Measurements from ENCODE around the gene IGF2. TPM values are rescaled to one million over a fixed set of nuclear protein-coding genes. Genes with fewer than 3 reads are reported as not detected.

The IGF2 gene
- total RNA-seq, 2 donors from 2014 or later: 94.3 to 114 TPM

DNA sequence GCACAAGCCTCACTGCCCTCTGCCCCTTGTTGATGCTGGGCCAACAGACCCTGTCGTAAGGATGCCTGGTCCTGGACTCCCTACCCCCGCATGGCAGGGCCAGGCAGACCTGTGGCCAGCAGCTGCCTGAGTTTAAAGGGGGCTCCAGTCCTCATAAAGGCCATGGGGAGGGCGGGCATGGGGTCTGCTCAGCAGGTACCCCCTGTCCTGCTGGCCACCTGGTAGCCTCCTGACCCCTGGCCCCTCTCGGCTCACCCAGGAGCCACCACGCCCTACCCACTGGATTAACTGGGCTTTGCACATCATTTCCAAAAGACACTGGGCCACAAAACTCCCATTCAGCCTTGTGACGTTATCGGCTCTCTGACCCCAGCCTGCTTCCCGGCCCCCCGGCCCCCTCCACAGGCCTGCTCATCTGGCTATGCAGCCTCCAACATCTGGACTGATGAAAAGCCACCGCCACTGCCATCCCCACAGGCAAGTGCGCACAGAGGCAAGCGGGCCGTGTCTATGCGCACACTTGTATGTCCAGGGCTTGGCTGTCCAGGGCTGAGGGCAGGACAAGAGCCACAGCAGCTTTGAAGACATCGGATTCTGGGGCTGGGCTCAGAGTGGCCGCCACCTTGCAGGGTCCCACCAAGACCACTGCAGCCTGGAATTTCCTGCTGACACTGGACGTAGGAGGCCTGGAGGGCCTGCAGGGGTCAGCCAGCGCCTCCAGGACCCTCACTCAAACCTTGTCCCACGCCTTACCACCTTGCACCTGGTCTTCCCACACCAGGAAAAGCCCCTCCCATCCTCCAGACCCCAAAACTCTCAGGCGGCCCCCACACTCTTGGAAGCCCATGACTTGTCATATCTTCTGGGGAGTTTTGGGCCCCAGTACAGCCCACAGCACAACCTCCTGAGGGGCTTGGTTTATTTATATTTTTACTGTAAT is 48.7 kb downstream of the IGF2 start:
- DNase-seq: no peak
- intact Hi-C loops (cut with DNase I): no loop called here
- no peak for ATAC-seq

DNA sequence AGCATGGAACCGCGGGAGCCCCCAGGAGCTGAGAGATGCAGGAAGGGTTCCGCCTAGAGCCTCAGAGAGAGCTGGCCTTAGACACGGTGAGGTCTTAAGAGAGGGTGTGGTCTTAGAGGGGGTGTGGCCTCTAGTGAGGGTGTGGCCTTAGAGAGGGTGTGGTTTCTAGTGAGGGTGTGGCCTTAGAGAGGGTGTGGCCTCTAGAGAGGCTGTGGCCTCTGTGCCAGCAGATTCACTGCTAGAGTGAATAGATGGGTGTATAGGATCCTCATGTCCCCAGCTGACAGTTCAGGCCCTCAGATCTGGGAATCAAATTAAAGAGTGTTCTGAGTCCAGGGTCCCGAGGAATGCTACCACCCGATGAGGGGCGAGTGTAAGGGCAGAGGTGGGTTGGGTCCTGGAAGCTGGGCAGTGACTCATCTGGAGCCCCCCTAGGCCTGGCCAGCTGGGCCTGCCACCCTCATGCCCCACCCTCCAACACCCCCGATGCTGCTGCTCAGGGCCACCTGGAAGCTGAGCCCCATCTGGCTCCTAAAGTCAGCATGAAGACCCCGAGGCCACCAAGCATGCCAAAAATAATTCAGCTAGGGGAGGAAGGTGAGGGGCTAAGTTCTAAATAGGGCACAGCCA is 49.5 kb downstream of the IGF2 start:
- ATAC-seq (no peak), DNase-seq (no peak)
- intact Hi-C loops (cut with DNase I): no loop called here

DNA sequence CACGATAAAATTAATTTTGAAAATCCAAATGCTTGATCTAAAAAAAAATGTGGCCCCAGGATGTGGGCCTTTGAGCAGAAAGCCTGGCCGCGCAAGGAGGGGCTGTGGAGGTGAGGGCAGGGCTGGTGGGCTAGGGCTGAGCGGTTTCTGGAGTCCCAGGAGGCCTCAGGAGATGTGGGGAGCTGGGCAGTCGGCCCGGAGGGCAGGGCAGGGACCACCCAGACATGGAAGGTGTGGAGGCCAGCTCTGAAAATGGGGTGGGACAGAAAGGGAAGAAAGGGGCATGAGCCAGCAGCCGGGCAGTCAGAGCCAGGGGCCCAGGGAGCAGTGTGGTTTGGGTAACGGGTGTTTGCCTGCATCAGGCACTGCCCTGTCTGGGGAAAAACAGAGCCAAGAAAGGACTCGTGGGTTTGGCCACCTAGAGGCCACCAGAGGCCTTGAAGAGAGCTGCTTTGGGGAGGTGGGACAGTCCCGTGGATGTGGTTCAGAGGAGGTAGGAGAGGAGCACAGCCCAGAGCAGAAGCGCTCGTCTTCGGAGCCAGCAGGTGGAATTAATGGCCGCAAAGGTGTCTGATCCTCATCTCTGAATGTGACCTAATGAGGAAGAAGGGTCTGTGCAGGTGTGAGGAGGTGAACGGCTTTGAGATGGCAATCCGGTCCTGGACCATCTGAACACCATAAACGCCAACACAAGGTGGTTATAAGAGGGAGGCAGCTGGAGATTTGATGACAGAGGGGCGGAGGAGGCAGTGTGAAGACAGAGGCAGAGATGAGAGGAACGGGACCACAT is 50.2 kb downstream of the IGF2 start:
- ATAC-seq (no peak), DNase-seq (no peak)

DNA sequence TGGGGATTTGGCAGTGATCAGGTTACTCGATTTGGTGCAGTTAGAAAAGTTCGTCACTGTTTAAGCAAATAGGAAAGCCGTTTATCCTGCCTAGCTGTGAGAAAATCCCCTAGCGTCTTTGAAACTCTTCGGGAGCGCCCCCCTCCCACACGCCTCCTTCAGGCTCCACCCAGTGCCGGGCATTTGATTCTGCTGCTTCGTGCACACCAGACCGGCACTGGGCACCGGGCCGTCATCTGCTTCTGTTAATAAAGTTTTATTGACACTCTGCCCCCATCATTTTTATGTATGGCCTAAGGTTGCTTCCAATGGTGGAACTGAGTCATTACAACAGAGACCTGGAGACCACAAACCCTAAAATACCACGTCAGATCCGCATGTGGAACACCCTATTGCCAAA is 50.9 kb downstream of the IGF2 start:
- DNase-seq (no peak), ATAC-seq (no peak)
- intact Hi-C loops (cut with DNase I): no loop called here

More for the DNA sequence above, 50.2 kb downstream of the IGF2 start:
- intact Hi-C loops (cut with DNase I): no loop called here

DNA sequence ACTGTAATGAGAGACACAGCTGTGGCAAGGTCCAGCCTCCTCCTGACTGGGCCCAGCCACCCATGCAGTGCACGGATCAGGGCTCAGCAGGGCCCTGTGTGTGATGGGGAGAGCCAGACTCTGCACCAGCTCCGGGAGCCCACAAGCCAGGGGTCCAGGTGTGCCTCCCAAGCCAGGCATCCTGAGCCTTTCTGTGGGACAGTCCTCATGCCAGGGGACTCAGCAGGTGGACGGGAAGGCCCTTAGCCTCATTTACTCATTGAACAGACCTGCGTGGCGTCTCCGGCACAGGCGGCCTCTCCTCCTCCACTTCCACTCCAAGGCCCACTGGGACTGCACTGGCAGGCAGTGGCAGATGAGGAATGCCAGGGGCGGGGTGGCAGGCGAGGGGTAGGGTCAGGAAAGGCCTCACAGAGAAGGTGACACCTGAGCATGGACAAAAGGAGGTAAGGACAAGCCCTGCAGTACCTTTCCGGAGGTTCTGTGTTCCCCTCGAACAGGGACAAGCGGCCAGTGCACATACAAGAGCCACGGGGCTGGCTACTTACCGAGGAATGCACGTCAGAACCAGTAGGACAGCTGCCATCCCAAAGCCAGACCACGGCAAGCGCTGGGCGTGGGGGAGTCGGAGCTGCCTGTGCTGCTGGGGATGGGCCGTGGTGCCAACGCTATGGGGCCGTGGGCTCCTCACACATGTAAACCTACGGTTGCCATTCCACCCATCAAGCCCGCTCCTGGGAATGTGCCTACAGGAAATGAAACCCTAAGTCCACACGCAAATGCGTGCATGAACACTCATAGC is 52.7 kb downstream of the IGF2 start:
- DNase-seq (no peak), ATAC-seq (no peak)
- intact Hi-C loops (cut with DNase I): no loop called here

DNA sequence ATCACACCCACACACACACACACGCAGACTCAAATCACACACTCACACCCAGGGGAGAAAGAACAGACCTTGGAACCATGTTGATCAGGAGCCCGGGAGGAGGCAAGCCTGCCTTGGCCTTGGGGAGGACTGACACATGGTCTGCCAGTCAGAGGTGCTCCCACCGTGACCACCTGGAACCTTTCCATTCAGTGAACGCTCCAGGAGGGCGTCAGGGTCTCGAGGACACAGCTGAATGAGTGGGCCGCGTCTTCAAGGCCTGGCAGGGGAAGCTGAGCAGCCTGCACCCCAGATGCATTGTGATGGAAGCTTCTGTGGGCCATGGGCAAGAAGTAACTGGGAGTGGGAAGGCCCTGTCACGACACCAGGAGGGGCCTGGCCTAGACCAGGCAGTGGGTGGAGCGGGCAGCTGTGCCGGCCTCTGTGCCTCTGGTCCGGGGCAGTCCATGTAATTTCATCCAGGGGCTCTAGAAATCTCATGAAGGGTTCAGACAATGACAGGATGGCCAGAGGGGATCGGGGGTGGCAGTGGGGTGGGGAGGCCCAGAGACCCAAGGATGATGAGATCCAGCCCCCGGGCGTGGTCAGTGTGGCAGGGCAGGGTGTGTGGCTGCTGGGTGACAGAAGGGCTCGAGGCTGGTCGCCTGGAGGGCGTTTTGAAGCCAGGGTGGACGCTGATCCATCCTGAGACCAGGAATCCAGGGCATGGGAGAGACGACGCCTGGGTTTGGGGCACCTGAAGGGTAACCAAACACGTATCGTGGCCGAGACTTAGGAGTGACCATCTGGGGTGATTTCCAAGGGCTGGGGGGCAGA is 53.7 kb downstream of the IGF2 start:
- DNase-seq (peak; percentile 10), ATAC-seq (no peak)
- intact Hi-C loops (cut with DNase I): no loop called here

DNA sequence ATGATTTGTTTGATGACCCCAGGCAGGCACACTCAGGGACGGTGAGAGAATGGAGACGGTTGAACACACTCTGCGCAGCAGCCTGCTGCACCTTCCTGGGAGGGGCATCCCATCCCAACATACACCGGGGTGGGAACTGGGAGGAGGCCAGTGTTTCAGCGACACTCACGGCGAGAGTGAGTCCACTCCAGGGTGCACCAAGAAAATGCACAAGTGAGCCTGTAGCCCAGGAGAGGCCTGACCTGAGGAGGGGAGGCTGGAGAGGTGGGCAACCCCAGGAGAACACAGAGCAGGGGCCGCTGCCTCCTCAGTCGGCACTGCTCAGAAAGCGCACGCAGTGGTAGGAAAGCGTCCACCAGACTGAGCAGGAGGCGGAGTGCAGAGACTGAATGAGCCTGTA is 54.5 kb downstream of the IGF2 start:
- intact Hi-C loops (cut with DNase I): no loop called here
- ATAC-seq (no peak), DNase-seq (no peak)

Small RNAs within 50 kb of the gene (microRNA-seq; reads per million reads assigned to microRNA genes)
- gene MIR4686: 0 reads per million in 2 donors
- gene MIR483: 66.5 to 91.2 reads per million in 2 donors

Other genes with a start within 250 kb of the IGF2 start
- under 1 TPM; 0.10 to 0.50 TPM for gene PRR33, start 247.5 kb downstream of the IGF2 start, total RNA-seq
- gene TNNT3, start 219.7 kb downstream of the IGF2 start, total RNA-seq: 10 to 100 TPM; 11.7 to 28.5 TPM
- 10 to 100 TPM; 42.8 to 77.1 TPM for gene MRPL23, start 192.1 kb downstream of the IGF2 start, total RNA-seq
- 100 to 1,000 TPM; 390 to 610 TPM for gene H19, start 141.5 kb downstream of the IGF2 start, total RNA-seq
- gene INS, start 21.8 kb upstream of the IGF2 start, total RNA-seq: not detected
- not detected for gene TH, start 32.4 kb upstream of the IGF2 start, total RNA-seq
- gene ASCL2, start 131.2 kb upstream of the IGF2 start, total RNA-seq: under 1 TPM; 0.39 to 0.50 TPM
- gene C11orf21, start 162.5 kb upstream of the IGF2 start, total RNA-seq: 10 to 100 TPM in 1 of 2 donors, 1 to 10 TPM in 1; 4.8 to 19.1 TPM
- 10 to 100 TPM; 11.6 to 15.0 TPM for gene TSPAN32, start 162.6 kb upstream of the IGF2 start, total RNA-seq
- gene CD81, start 237.9 kb upstream of the IGF2 start, total RNA-seq: 100 to 1,000 TPM; 699 to 773 TPM